GM21360 (cell line): ENCODE data around the gene TFPI2.

ENCODE experiments used
- ATAC-seq: cut with Tn5 transposase; IDR thresholded peaks from one replicate; pipeline ENCODE4 v1.9.1; 2021; ENCODE audit warnings: mild to moderate bottlenecking, moderate library complexity; ENCODE audit not compliant: unreplicated experiment

Gene TFPI2

GRCh38 chr7:93910076-93910994 is 19.8 kb upstream of the TFPI2 start:
- ATAC-seq: no peak

- no peak for ATAC-seq
Observed at GRCh38 chr7:93906267-93906666, 15.7 kb upstream of the TFPI2 start, which contains the start of gene GNGT1. TSS of gene GNGT1 (plus strand) at chr7:93906567. CDS start at chr7:93906747, 180 bp downstream.

GRCh38 chr7:93902777-93903423 is 12.3 kb upstream of the TFPI2 start:
- ATAC-seq: no peak

- no peak for ATAC-seq
Observed at GRCh38 chr7:93897680-93898079, 7.1 kb upstream of the TFPI2 start.

- no peak for ATAC-seq
Observed at GRCh38 chr7:93895859-93896600, 5.5 kb upstream of the TFPI2 start.

- no peak for ATAC-seq
Observed at GRCh38 chr7:93894966-93895640, 4.5 kb upstream of the TFPI2 start.

GRCh38 chr7:93894426-93894825 is 3.9 kb upstream of the TFPI2 start:
- ATAC-seq: no peak

GRCh38 chr7:93890041-93890463 is 501 bp downstream of the TFPI2 start:
- ATAC-seq: peak; percentile 58

GRCh38 chr7:93889261-93889660 is 1.3 kb downstream of the TFPI2 start:
- ATAC-seq: no peak

- ATAC-seq: no peak
Observed at GRCh38 chr7:93884541-93884940, 6.0 kb downstream of the TFPI2 start.

- ATAC-seq: no peak
Observed at GRCh38 chr7:93883917-93884345, 6.6 kb downstream of the TFPI2 start.

GRCh38 chr7:93883078-93883916 is 7.3 kb downstream of the TFPI2 start:
- ATAC-seq: no peak

GRCh38 chr7:93882468-93882867 is 8.1 kb downstream of the TFPI2 start:
- ATAC-seq: no peak

- ATAC-seq: no peak
Observed at GRCh38 chr7:93879356-93879755, 11.2 kb downstream of the TFPI2 start.

- ATAC-seq: no peak
Observed at GRCh38 chr7:93877742-93878141, 12.8 kb downstream of the TFPI2 start.

- no peak for ATAC-seq
Observed at GRCh38 chr7:93873998-93874574, 16.5 kb downstream of the TFPI2 start.

GRCh38 chr7:93866886-93867285 is 23.7 kb downstream of the TFPI2 start:
- ATAC-seq: no peak

- ATAC-seq: no peak
Observed at GRCh38 chr7:93862651-93863050, 27.9 kb downstream of the TFPI2 start.

- no peak for ATAC-seq
Observed at GRCh38 chr7:93861325-93861949, 29.1 kb downstream of the TFPI2 start.
